A673 (cell line): ENCODE measurements around the gene OR2F1. TPM values are rescaled to one million over a fixed set of nuclear protein-coding genes. Genes with fewer than 3 reads are reported as not detected.

Source experiments
- BruUV-seq: library from RNA; stranded (reverse); fragments of 400-500 nt; replicated peaks from 2 replicates; lab custom pipeline; 2021; lab: Mats Ljungman, UMichigan
- CTCF ChIA-PET: fragments of 300-600 bp; sonication (Branson Sonifier 250); formaldehyde crosslinking; loops from one replicate; lab custom pipeline; 2022; ENCODE audit warnings: antibody characterized with exemption; lab: Charles Lee
- POLR2A ChIA-PET: fragments of 300-600 bp; sonication (Branson Sonifier 250); formaldehyde crosslinking; loops from one replicate; lab custom pipeline; 2022; ENCODE audit warnings: antibody characterized with exemption; ENCODE audit not compliant: low non-redundant PET; lab: Charles Lee
- DNase-seq: peaks from one replicate; pipeline ENCODE4 v3.0.0-alpha.2; 2015; ENCODE audit warnings: low spot score
- H3K27ac ChIP-seq: fragments of 200-600 bp; sonication (generic); 2 replicates; pipeline ENCODE4 v1.5.1; 2016; ENCODE audit warnings: mixed run types, low read depth, mild to moderate bottlenecking, mixed read lengths, antibody characterized with exemption, low read length; ENCODE audit not compliant: poor library complexity, severe bottlenecking
- H3K27me3 ChIP-seq: fragments of 200-600 bp; sonication (generic); replicated peaks from 2 replicates; pipeline ENCODE4 v1.6.1; 2017; ENCODE audit warnings: mixed run types, low read depth, mild to moderate bottlenecking, mixed read lengths, antibody characterized with exemption, low read length; ENCODE audit not compliant: insufficient read depth, poor library complexity
- H3K36me3 ChIP-seq: fragments of 200-600 bp; sonication (generic); 2 replicates; pipeline ENCODE4 v1.6.1; 2016; ENCODE audit warnings: mixed run types, mild to moderate bottlenecking, mixed read lengths, antibody characterized with exemption, low read length; ENCODE audit not compliant: insufficient read depth, poor library complexity, severe bottlenecking
- H3K4me1 ChIP-seq: fragments of 200-600 bp; sonication (generic); 2 replicates; pipeline ENCODE4 v1.6.1; 2017; ENCODE audit warnings: mixed run types, mild to moderate bottlenecking, mixed read lengths, antibody characterized with exemption, low read length; ENCODE audit not compliant: insufficient read depth, poor library complexity, severe bottlenecking
- H3K4me3 ChIP-seq: fragments of 200-600 bp; sonication (generic); 2 replicates; pipeline ENCODE4 v1.5.1; 2016; ENCODE audit warnings: low read depth, mixed run types, mild to moderate bottlenecking, mixed read lengths, low read length; ENCODE audit not compliant: poor library complexity, severe bottlenecking
- H3K9me3 ChIP-seq: fragments of 200-600 bp; sonication (generic); 2 replicates; pipeline ENCODE4 v1.6.1; 2016; ENCODE audit warnings: mixed run types, low read depth, mild to moderate bottlenecking, mixed read lengths, antibody characterized with exemption, low read length; ENCODE audit not compliant: poor library complexity, severe bottlenecking
- CTCF ChIP-seq: fragments of 300-800, 200-600 bp; sonication (generic); conservative IDR thresholded peaks from 2 replicates; pipeline ENCODE4 v1.5.1; 2017; ENCODE audit warnings: low read depth, mild to moderate bottlenecking, antibody characterized with exemption, low read length, moderate library complexity, mixed read lengths
- EZH2 ChIP-seq: fragments of 200-600 bp; sonication (generic); IDR thresholded peaks from 2 replicates; pipeline ENCODE4 v1.6.1; 2017; ENCODE audit warnings: borderline replicate concordance, low read depth, mild to moderate bottlenecking, mixed read lengths, antibody characterized with exemption, low read length; ENCODE audit not compliant: poor library complexity, severe bottlenecking
- intact Hi-C: fragments of 100-400 bp; cut with micrococcal nuclease; formaldehyde crosslinking; loops from one replicate; pipeline ENCODE4 v1.10.0; 2022; ENCODE audit not compliant: unreplicated experiment
- total RNA-seq: library from RNA; stranded (reverse); gene quantifications from 2 replicates; pipeline ENCODE4 v1.2.3, GENCODE V29; 2021

Gene OR2F1
- total RNA-seq, 1 experiment from 2014 or later: not detected

- no TSS peak for BruUV-seq
- intact Hi-C loops: no loop called here
- Histone ChIP-seq H3K27me3 (no peaks in the 10 kb centered on the region), H3K4me1 (no peaks in the 10 kb centered on the region), H3K4me3 (no peak overlapping the region), H3K27ac (no peak overlapping the region), H3K36me3 (no peaks in the 10 kb centered on the region), H3K9me3 (no peaks in the 10 kb centered on the region)
- ChIA-PET POLR2A (no interaction called here), CTCF (no interaction called here)
- TF ChIP-seq CTCF: no peak
- TF ChIP-seq EZH2: no peak
- DNase-seq: no peak
Measured at GRCh38 chr7:143980746-143981510, 26.3 kb downstream of the OR2F1 start.

GRCh38 chr7:143983960-143984359 lies 29.3 kb downstream of the OR2F1 start:
- no TSS peak for BruUV-seq

GRCh38 chr7:143987513-143987912 lies 32.9 kb downstream of the OR2F1 start:
- no peak overlapping the region for H3K27ac ChIP-seq
- CTCF ChIA-PET: no interaction called here

More at GRCh38 chr7:143983960-143984359, 29.3 kb downstream of the OR2F1 start:
- ChIA-PET CTCF (no interaction called here), POLR2A (no interaction called here)
- Histone ChIP-seq H3K4me1 (no peaks in the 10 kb centered on the region), H3K36me3 (no peaks in the 10 kb centered on the region), H3K27me3 (no peaks in the 10 kb centered on the region), H3K27ac (no peak overlapping the region), H3K9me3 (no peaks in the 10 kb centered on the region), H3K4me3 (no peak overlapping the region)
- no peak for DNase-seq
- intact Hi-C loops: no loop called here
- no peak for TF ChIP-seq EZH2
- no peak for TF ChIP-seq CTCF

More at GRCh38 chr7:143987513-143987912, 32.9 kb downstream of the OR2F1 start:
- H3K4me3 ChIP-seq: no peak overlapping the region
- H3K9me3 ChIP-seq: no peaks in the 10 kb centered on the region
- H3K27me3 ChIP-seq: no peaks in the 10 kb centered on the region
- intact Hi-C loops: no loop called here
- BruUV-seq: no TSS peak
- POLR2A ChIA-PET: no interaction called here
- TF ChIP-seq CTCF: no peak
- no peak for TF ChIP-seq EZH2
- H3K4me1 ChIP-seq: no peaks in the 10 kb centered on the region
- DNase-seq: no peak
- H3K36me3 ChIP-seq: no peaks in the 10 kb centered on the region
